SIG-M5 treated with dmso at 0.1 percent for 504 hours (cell line): ENCODE measurements around the gene TSTD2.

Source experiments
- DNase-seq: peaks from one replicate; lab custom pipeline; 2025; ENCODE audit not compliant: unreplicated experiment; lab: John Stamatoyannopoulos, UW

TSTD2 gene

GRCh38 chr9:97564291-97565175 is 68.6 kb downstream of the TSTD2 start:
- no peak for DNase-seq

GRCh38 chr9:97563458-97564135 is 69.6 kb downstream of the TSTD2 start:
- DNase-seq = no peak

- no peak for DNase-seq
These were observed 70.6 kb downstream of the TSTD2 start for GRCh38 chr9:97562542-97562941.

- DNase-seq = peak; percentile 4
These were observed 71.7 kb downstream of the TSTD2 start for GRCh38 chr9:97561501-97561900.

- DNase-seq = no peak
These were observed 72.3 kb downstream of the TSTD2 start for GRCh38 chr9:97560851-97561250.

GRCh38 chr9:97560154-97560553 is 73.0 kb downstream of the TSTD2 start:
- no peak for DNase-seq

GRCh38 chr9:97559111-97559514 is 74.1 kb downstream of the TSTD2 start:
- no peak for DNase-seq

- DNase-seq = no peak
These were observed 74.5 kb downstream of the TSTD2 start for GRCh38 chr9:97558701-97559101.

- peak; percentile 50 for DNase-seq
These were observed 75.5 kb downstream of the TSTD2 start for GRCh38 chr9:97557606-97558095.

- DNase-seq = no peak
These were observed 76.2 kb downstream of the TSTD2 start for GRCh38 chr9:97556721-97557605.

- DNase-seq = no peak
These were observed 77.0 kb downstream of the TSTD2 start for GRCh38 chr9:97556036-97556720.

- no peak for DNase-seq
These were observed 78.0 kb downstream of the TSTD2 start for GRCh38 chr9:97555164-97555563.

GRCh38 chr9:97554566-97555075 is 78.5 kb downstream of the TSTD2 start:
- no peak for DNase-seq

GRCh38 chr9:97553841-97554240 is 79.3 kb downstream of the TSTD2 start:
- DNase-seq = no peak

- DNase-seq = no peak
These were observed 80.0 kb downstream of the TSTD2 start for GRCh38 chr9:97553141-97553540.

GRCh38 chr9:97551308-97551707 is 81.9 kb downstream of the TSTD2 start:
- DNase-seq = no peak

GRCh38 chr9:97550386-97550785 is 82.8 kb downstream of the TSTD2 start:
- no peak for DNase-seq
